Cardiac fibroblast (primary cell): ENCODE measurements around the gene KRT82.

ENCODE experiments used
- DNase-seq, 2 donors: peaks; one replicate each; pipeline versions ENCODE4 v3.0.0 to v3.0.0-alpha.2; 2010; ENCODE audit warnings: low read depth in 2 of 2
- H3K4me3 ChIP-seq, 2 donors: replicated peaks in 1 of 2; 1 replicate in 1 of 2; 2 replicates in 1 of 2; pipeline ENCODE4 v1.5.1; 2011; ENCODE audit warnings: low read depth in 2 of 2, low read length in 2 of 2, mild to moderate bottlenecking in 2 of 2, moderate library complexity in 1 of 2
- TF ChIP-seq, protein P1 (sequence below): IDR thresholded peaks from one replicate; pipeline ENCODE4 v1.5.1; 2011; ENCODE audit warnings: low read depth, mild to moderate bottlenecking, low read length, inconsistent platforms

The KRT82 gene

DNA sequence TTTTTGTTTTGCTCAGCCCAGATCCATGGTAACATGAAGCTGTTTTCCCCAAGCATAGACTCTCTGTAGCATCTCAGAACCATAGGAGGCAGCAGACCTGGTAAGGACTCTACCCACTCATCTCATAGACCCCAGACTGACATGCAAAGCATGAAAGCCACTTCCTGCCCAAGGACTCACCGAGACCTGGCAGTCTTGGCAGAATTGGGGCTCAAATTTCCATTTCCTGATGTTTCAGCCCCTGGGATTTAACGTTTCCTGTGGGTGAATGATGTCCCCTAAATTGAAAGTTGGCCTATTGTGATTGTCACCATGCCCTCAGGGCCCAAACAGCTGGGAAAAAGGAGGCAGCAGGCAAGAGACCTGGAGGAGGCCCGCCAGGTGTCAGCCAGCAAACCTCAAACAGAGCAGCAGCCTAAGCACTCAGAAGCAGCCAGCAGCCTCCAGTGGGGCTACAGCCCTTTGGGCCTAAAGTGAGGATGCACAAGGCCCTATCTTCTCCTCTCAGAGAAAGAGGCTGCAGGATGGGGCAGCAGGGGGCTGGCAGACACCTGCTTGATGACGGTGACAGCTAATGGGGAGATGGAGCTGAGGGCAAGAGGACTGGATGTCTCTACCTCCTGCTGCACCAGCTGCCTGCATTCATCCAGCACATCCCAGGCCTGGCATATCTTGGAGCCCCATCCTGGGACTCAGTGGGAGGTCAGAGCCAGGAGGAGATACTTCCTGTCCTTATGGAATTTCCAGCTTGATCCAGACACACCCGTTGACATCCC lies 47.4 kb downstream of the KRT82 start:
- H3K4me3 ChIP-seq = no peak overlapping the region
- no peak for DNase-seq
- TF ChIP-seq, protein P1, sequence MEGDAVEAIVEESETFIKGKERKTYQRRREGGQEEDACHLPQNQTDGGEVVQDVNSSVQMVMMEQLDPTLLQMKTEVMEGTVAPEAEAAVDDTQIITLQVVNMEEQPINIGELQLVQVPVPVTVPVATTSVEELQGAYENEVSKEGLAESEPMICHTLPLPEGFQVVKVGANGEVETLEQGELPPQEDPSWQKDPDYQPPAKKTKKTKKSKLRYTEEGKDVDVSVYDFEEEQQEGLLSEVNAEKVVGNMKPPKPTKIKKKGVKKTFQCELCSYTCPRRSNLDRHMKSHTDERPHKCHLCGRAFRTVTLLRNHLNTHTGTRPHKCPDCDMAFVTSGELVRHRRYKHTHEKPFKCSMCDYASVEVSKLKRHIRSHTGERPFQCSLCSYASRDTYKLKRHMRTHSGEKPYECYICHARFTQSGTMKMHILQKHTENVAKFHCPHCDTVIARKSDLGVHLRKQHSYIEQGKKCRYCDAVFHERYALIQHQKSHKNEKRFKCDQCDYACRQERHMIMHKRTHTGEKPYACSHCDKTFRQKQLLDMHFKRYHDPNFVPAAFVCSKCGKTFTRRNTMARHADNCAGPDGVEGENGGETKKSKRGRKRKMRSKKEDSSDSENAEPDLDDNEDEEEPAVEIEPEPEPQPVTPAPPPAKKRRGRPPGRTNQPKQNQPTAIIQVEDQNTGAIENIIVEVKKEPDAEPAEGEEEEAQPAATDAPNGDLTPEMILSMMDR = no peak

DNA sequence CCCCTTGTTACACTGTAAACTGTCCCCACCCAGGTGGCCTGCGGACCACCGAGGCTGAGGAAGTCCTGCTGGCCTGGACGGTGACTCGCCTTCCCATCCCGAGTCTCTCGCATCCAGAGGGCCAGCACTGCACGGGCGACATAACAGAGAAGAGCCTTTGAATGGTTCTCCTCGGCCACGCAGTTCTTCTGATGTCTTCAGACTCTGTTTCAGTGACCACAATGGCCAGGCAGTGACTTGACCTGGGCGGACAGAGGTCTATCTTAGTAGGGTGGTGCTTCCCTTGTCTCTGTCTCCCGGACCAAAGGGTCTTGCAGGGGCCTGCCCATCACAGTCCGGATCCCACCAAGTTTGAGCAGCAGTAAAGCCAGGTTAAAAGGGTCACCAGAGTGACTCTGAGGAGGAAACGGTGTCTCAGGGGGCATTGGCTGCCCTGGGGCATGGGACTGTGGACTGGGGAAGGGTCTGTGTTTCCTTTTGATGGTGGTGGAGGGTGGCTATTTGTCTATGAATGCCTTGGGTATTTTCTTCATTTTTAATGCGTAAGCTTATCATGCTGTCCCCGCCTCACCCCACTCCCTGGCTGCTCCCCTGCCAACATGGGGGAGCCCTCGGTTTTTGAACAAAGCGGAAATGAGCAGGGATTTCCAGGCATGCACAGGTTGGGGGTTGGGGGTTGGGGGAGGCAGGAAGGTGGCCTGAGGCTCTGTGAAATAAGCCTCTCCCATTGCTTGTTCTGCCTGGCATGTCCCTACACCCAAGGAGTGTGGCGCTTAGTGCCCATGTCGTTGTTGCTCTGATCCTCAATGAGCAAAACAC lies 49.2 kb downstream of the KRT82 start:
- H3K4me3 ChIP-seq = no peak overlapping the region
- no peak for DNase-seq
- TF ChIP-seq, protein P1 = no peak

DNA sequence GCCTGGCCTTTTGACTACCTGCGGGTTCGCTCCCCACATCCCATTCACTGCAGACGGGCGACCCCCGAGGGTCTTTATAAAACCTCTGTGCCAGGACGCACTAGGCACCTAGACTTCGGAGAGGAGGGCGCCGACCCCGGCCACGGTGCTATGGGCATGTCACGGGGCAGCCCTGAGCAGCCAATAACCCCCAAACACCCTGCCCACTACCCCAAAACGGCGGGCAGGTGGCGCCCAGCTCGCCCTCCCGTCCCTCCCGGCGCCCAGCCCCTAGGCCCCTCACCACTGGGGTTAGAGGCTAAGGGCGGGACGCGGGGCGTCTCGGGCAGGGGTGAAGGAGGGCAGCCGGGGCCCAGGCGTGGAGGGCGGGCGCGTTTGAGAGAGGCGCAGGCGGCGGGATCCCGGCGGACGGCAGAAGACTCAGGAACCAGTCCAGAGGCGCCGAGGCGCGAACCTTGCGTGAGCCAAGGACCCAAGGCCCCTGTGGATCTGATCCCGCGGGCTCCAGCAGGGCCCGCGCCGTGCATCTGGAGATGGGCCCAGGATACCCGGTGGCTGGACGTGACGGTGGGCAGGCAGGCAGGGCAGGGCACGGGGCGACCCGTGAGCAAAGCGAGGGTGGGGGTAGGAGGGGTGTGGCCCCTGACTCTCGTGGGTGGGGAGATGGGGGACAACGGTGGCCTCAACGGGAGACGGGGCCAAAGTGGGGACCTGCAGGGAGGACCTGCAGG lies 49.9 kb downstream of the KRT82 start:
- TF ChIP-seq, protein P1 = no peak
- no peak for DNase-seq
- no peak overlapping the region for H3K4me3 ChIP-seq

DNA sequence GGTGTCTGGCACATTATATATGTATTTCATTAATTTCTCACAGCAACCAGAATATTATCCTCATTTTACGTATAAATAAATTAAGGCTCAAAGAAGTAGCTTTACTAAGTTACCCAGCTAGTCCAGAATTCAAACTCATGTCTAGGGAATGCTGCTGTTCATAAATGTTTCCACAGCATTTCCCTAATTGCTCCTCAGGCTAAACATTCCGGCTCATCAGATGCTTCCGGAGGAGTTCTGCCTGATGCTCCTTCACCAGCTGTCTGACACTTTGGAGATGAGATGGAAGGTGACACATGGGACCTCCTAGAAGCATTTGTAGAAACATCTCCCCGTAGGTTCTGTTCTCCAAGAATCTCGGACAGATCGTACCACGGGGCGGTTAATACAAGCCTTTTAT lies 51.0 kb downstream of the KRT82 start:
- no peak overlapping the region for H3K4me3 ChIP-seq
- TF ChIP-seq, protein P1 = no peak
- no peak for DNase-seq

DNA sequence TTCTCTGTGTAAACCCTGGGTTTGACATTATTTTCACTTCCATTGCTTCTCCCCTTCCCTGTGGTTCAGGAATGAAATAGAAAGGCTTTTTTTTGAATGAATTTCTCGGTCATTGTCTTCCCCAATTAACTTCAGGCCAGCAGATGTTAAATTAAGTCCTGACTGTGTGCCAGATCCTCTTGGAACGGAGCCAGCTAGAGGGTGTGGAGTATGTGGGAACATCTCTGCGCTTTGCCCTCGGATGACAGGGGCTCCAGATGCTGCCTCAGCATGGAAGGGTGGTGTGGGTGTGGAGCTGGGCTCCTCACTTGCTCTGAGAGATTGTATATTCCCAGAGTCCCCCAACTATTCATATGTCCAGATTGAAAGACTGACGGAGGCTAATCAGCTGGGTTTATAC lies 51.9 kb downstream of the KRT82 start:
- DNase-seq = no peak
- H3K4me3 ChIP-seq = no peak overlapping the region
- TF ChIP-seq, protein P1 = no peak

DNA sequence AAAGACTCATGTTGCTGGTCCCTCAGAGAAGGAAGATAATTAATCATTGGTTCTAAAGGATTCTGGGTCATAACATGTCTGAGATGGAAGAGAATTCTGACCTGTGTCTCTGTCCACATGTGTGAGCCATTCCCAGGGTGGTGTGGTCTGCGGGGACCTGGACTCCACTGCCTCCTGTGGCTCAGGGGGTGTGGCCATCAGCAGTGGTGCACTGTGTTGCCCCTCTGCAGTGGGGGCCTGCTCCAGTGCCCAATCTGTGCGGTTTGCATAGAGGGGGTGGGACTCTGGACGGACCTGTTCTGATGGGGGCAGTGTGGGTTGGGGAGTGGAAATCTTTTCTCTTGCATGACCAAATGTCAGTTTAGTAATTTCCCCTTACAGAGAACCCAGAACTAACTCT lies 52.4 kb downstream of the KRT82 start:
- TF ChIP-seq, protein P1 = no peak
- DNase-seq = no peak

More for the DNA sequence above, 52.4 kb downstream of the KRT82 start:
- no peak overlapping the region for H3K4me3 ChIP-seq
